ENCODE data around the gene WNT2. TPM values are rescaled to one million over a fixed set of nuclear protein-coding genes. Genes with fewer than 3 reads are reported as not detected.

The WNT2 gene
- total and polyA plus RNA-seq, 2 donors (not counting 1 experiment from before 2014, with no cell fraction given) = not detected

DNA sequence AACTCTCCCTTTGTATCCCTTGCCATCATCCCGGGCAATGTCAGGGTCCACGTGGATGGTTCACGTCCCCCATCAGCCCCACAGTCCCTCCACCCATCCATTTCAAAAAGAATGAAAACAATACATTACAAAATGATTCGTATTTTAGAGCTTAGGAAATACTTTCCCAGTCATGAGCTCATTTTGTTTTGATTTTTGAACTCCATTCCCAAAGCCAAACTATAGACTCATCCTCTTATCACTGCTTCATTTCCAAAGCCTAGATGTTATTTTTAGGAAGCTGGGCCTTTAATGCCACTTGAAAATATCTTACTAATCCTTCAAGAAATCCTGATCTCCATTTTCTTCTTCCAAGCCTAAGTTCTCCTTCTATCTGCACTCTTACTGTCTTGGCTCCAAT, 72.1 kb downstream of the WNT2 start:
- ATAC-seq (ENCODE audit: low read depth) (no peak), DNase-seq (no peak)
- no peak for TF ChIP-seq EZH2 (IDR thresholded peaks at IDR 0.05; ENCODE audit: borderline replicate concordance, insufficient read depth, low read depth, low read length, poor library complexity, severe bottlenecking)
- TF ChIP-seq, protein P1, sequence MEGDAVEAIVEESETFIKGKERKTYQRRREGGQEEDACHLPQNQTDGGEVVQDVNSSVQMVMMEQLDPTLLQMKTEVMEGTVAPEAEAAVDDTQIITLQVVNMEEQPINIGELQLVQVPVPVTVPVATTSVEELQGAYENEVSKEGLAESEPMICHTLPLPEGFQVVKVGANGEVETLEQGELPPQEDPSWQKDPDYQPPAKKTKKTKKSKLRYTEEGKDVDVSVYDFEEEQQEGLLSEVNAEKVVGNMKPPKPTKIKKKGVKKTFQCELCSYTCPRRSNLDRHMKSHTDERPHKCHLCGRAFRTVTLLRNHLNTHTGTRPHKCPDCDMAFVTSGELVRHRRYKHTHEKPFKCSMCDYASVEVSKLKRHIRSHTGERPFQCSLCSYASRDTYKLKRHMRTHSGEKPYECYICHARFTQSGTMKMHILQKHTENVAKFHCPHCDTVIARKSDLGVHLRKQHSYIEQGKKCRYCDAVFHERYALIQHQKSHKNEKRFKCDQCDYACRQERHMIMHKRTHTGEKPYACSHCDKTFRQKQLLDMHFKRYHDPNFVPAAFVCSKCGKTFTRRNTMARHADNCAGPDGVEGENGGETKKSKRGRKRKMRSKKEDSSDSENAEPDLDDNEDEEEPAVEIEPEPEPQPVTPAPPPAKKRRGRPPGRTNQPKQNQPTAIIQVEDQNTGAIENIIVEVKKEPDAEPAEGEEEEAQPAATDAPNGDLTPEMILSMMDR (IDR thresholded peaks at IDR 0.05) = no peak
- H3K27me3 Mint-ChIP-seq = peaks cover 6% of the 10 kb centered on the region
- no peak overlapping the region for H3K27ac Mint-ChIP-seq
- 83% methylated on average over 1 of the region's 4 CpGs for WGBS (ENCODE audit: insufficient coverage)
- H3K9me3 ChIP-seq (ENCODE audit: control extremely low read depth in 1 of 3, control insufficient read depth in 2 of 3, insufficient read depth in 1 of 3, low read length in 2 of 3) = peaks cover 0 to 6% (median 0%) of the 10 kb centered on the region in 3 donors
- H3K4me1 ChIP-seq (ENCODE audit: control insufficient read depth in 2 of 2, insufficient read depth in 2 of 2, low read length in 2 of 2) = no peaks in the 10 kb centered on the region
- H3K4me3 Mint-ChIP-seq = no peak overlapping the region
- CTCF ChIA-PET = no interaction called here
- no peaks in the 10 kb centered on the region for H4K20me1 ChIP-seq (ENCODE audit: control insufficient read depth, insufficient read depth, low read length, poor library complexity, severe bottlenecking)
- no peaks in the 10 kb centered on the region for H3K27me3 ChIP-seq (replicated peaks in 1 of 4; ENCODE audit: control extremely low read depth in 1 of 4, control insufficient read depth in 3 of 4, insufficient read depth in 4 of 4, low read length in 3 of 4)
- H3K27ac ChIP-seq (ENCODE audit: low read length in 2 of 2) = no peak overlapping the region
- H3K79me2 ChIP-seq (ENCODE audit: control insufficient read depth, insufficient read depth, low read length) = no peaks in the 10 kb centered on the region
- H3K9me3 Mint-ChIP-seq (ENCODE audit: insufficient read depth) = peaks cover 3% of the 10 kb centered on the region
- POLR2A ChIA-PET = no interaction called here
- H3K4me2 ChIP-seq (replicated peaks; ENCODE audit: low read depth, low read length, poor library complexity, severe bottlenecking) = no peak overlapping the region
- H2AFZ ChIP-seq (ENCODE audit: insufficient read depth, low read depth, low read length, poor library complexity, severe bottlenecking) = no peak overlapping the region
- H3K4me1 Mint-ChIP-seq = no peaks in the 10 kb centered on the region
- intact Hi-C loops (cut with micrococcal nuclease) = no loop called here
- H3K36me3 ChIP-seq (replicated peaks in 1 of 2; ENCODE audit: control extremely low read depth in 1 of 2, control insufficient read depth in 1 of 2, extremely low read depth in 1 of 2, insufficient read depth in 2 of 2, low read length in 1 of 2) = no peaks in the 10 kb centered on the region
- H3K4me3 ChIP-seq (ENCODE audit: control extremely low read depth in 1 of 5, extremely low read depth in 1 of 5, insufficient read depth in 1 of 5, low read depth in 2 of 5, low read length in 4 of 5) = no peak overlapping the region
- H3K9ac ChIP-seq (ENCODE audit: low read length) = no peak overlapping the region

DNA sequence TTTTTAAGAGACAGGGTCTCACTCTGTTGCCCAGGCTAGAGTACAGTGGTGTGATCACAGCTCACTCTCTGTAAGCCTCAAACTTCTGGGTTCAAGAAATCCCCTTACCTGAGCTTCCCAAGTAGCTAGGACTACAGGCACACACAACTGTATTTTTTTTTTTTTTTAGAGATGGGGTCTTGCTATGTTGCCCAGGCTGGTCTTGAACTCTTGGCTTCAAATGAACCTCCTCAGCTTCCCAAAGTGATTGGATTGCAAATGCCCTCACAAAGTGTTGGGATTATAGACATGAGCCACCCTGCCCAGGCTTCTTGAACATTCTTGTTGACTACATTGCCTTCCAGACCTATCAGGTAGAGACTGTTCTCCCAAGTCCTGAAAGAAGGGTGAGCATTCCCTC, 72.6 kb downstream of the WNT2 start:
- DNase-seq = no peak

More for the DNA sequence above, 72.6 kb downstream of the WNT2 start:
- Mint-ChIP-seq H3K27me3 (peaks cover 6% of the 10 kb centered on the region), H3K4me1 (no peaks in the 10 kb centered on the region), H3K4me3 (no peak overlapping the region), H3K9me3 (ENCODE audit: insufficient read depth) (peaks cover 3% of the 10 kb centered on the region), H3K27ac (no peak overlapping the region)
- Histone ChIP-seq H3K4me3 (ENCODE audit: control extremely low read depth in 1 of 5, extremely low read depth in 1 of 5, insufficient read depth in 1 of 5, low read depth in 2 of 5, low read length in 4 of 5) (no peak overlapping the region), H4K20me1 (ENCODE audit: control insufficient read depth, insufficient read depth, low read length, poor library complexity, severe bottlenecking) (no peaks in the 10 kb centered on the region), H3K36me3 (replicated peaks in 1 of 2; ENCODE audit: control extremely low read depth in 1 of 2, control insufficient read depth in 1 of 2, extremely low read depth in 1 of 2, insufficient read depth in 2 of 2, low read length in 1 of 2) (no peaks in the 10 kb centered on the region), H3K79me2 (ENCODE audit: control insufficient read depth, insufficient read depth, low read length) (no peaks in the 10 kb centered on the region), H3K27me3 (replicated peaks in 1 of 4; ENCODE audit: control extremely low read depth in 1 of 4, control insufficient read depth in 3 of 4, insufficient read depth in 4 of 4, low read length in 3 of 4) (no peaks in the 10 kb centered on the region), H3K27ac (ENCODE audit: low read length in 2 of 2) (no peak overlapping the region), H3K4me2 (replicated peaks; ENCODE audit: low read depth, low read length, poor library complexity, severe bottlenecking) (no peak overlapping the region), H3K4me1 (ENCODE audit: control insufficient read depth in 2 of 2, insufficient read depth in 2 of 2, low read length in 2 of 2) (no peaks in the 10 kb centered on the region), H2AFZ (ENCODE audit: insufficient read depth, low read depth, low read length, poor library complexity, severe bottlenecking) (no peak overlapping the region), H3K9me3 (ENCODE audit: control extremely low read depth in 1 of 3, control insufficient read depth in 2 of 3, insufficient read depth in 1 of 3, low read length in 2 of 3) (peaks cover 0 to 6% (median 0%) of the 10 kb centered on the region in 3 donors), H3K9ac (ENCODE audit: low read length) (no peak overlapping the region)
- ChIA-PET CTCF (no interaction called here), POLR2A (no interaction called here)
- TF ChIP-seq, protein P1 (IDR thresholded peaks at IDR 0.05) = no peak
- no peak for TF ChIP-seq EZH2 (IDR thresholded peaks at IDR 0.05; ENCODE audit: borderline replicate concordance, insufficient read depth, low read depth, low read length, poor library complexity, severe bottlenecking)
- intact Hi-C loops (cut with micrococcal nuclease) = no loop called here
- ATAC-seq (ENCODE audit: low read depth) = no peak
